Lung (tissue), 12 donors: ENCODE data around the gene ANKRD50. TPM values are rescaled to one million over a fixed set of nuclear protein-coding genes. Genes with fewer than 3 reads are reported as not detected.

ENCODE experiments used
- ATAC-seq: fragments of 200-7000 bp; cut with Tn5 transposase; one replicate; pipeline ENCODE4 v1.9.1; 2020; ENCODE audit warnings: moderate number of reproducible peaks; ENCODE audit not compliant: insufficient read depth, low FRiP score
- DNase-seq, 3 donors: peaks; one replicate each; pipeline ENCODE4 v3.0.0-alpha.2; 2013 to 2017
- H3K27ac ChIP-seq, 2 donors: one replicate each; pipeline ENCODE4 v1.5.1; 2013; ENCODE audit warnings: mild to moderate bottlenecking in 2 of 2, moderate library complexity in 2 of 2, control low read depth in 1 of 2, inconsistent platforms in 1 of 2, low read depth in 1 of 2, low read length in 1 of 2
- H3K27me3 ChIP-seq, 3 donors: one replicate each; pipeline ENCODE4 v1.5.1; 2013; ENCODE audit warnings: low read length in 2 of 3; ENCODE audit not compliant: control insufficient read depth in 3 of 3, insufficient read depth in 3 of 3
- H3K36me3 ChIP-seq, 4 donors: one replicate each; pipeline ENCODE4 v1.5.1; 2013; ENCODE audit warnings: low read length in 4 of 4, mild to moderate bottlenecking in 1 of 4, moderate library complexity in 1 of 4; ENCODE audit not compliant: control insufficient read depth in 4 of 4, insufficient read depth in 4 of 4
- H3K4me1 ChIP-seq, 5 donors: one replicate each; pipeline ENCODE4 v1.5.1; 2013; ENCODE audit warnings: low read length in 5 of 5, mild to moderate bottlenecking in 2 of 5, moderate library complexity in 1 of 5; ENCODE audit not compliant: control insufficient read depth in 5 of 5, insufficient read depth in 5 of 5
- H3K4me3 ChIP-seq: one replicate; pipeline ENCODE4 v1.5.1; 2013; ENCODE audit warnings: mild to moderate bottlenecking, control low read depth, moderate library complexity
- H3K9ac ChIP-seq, 2 donors: one replicate each; pipeline ENCODE4 v1.5.1; 2013; ENCODE audit warnings: low read length in 2 of 2, control low read depth in 1 of 2; ENCODE audit not compliant: insufficient read depth in 1 of 2
- H3K9me3 ChIP-seq, 4 donors: one replicate each; pipeline ENCODE4 v1.5.1; 2013; ENCODE audit warnings: low read length in 3 of 4, mild to moderate bottlenecking in 1 of 4, moderate library complexity in 1 of 4; ENCODE audit not compliant: control insufficient read depth in 4 of 4, insufficient read depth in 3 of 4
- WGBS, 2 donors: extraction: QIAGEN DNeasy Blood & Tissue Kit; methylation state at CpG; one replicate each; pipeline ENCODE4 v1.1.7; 2013; 5-methylcytosine and 5-hydroxymethylcytosine counted together
- polyA plus RNA-seq, 2 donors: library from polyadenylated mRNA; stranded (reverse); fragments of 200-250 nt; gene quantifications; one replicate each; pipeline ENCODE4 v1.2.1, GENCODE V29; 2013
- total RNA-seq, 2 donors: library from RNA; depleted of rRNA in 1 of 2; stranded (reverse); fragments of >200 nt in 1 of 2; gene quantifications; one replicate each; pipeline ENCODE4 v1.2.1, GENCODE V29; 2014 to 2021
- TF ChIP-seq, protein P1 (sequence below): IDR thresholded peaks from 2 replicates; pipeline ENCODE4 v1.5.1; 2012; ENCODE audit warnings: mild to moderate bottlenecking; ENCODE audit errors: control extremely low read depth, extremely low read depth
- donor health status: control.
- donor health status: control.
- donor health status: Bipolar disorder and iron deficiency.
- donor health status: healthy.
- donor health status: DM: yes; HTN: yes; CAD: no.

Gene ANKRD50
- total and polyA plus RNA-seq, 4 donors, result 4.0 to 137 (median 11.6) TPM

DNA sequence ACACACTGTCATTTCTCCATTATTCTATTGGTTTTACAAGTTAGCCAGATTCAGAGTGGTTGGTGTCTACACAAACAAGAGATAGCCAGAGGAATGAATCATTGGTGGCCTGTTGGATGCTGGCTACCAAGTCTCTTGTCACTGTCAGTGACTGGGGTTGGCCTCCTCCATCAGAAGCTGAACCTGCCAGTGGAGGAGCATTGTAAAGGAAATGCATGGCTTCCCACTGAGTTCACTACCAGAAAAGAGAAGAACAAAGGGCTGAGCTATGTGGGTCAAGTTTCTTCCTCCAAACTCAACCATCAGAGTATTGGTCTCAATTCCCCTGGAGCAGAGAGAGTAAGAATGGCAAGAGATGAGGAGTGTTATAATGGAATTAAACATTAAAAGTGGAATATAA, 26.5 kb upstream of the ANKRD50 start:
- no peaks in the 10 kb centered on the region for H3K9me3 ChIP-seq
- no peaks in the 10 kb centered on the region for H3K36me3 ChIP-seq
- H3K9ac ChIP-seq, result no peak overlapping the region
- H3K4me1 ChIP-seq, result no peaks in the 10 kb centered on the region
- H3K27ac ChIP-seq, result no peak overlapping the region
- no peaks in the 10 kb centered on the region for H3K27me3 ChIP-seq
- ATAC-seq (no peak), DNase-seq (no peak)
- no peak overlapping the region for H3K4me3 ChIP-seq
- TF ChIP-seq, protein P1, sequence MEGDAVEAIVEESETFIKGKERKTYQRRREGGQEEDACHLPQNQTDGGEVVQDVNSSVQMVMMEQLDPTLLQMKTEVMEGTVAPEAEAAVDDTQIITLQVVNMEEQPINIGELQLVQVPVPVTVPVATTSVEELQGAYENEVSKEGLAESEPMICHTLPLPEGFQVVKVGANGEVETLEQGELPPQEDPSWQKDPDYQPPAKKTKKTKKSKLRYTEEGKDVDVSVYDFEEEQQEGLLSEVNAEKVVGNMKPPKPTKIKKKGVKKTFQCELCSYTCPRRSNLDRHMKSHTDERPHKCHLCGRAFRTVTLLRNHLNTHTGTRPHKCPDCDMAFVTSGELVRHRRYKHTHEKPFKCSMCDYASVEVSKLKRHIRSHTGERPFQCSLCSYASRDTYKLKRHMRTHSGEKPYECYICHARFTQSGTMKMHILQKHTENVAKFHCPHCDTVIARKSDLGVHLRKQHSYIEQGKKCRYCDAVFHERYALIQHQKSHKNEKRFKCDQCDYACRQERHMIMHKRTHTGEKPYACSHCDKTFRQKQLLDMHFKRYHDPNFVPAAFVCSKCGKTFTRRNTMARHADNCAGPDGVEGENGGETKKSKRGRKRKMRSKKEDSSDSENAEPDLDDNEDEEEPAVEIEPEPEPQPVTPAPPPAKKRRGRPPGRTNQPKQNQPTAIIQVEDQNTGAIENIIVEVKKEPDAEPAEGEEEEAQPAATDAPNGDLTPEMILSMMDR, result no peak

DNA sequence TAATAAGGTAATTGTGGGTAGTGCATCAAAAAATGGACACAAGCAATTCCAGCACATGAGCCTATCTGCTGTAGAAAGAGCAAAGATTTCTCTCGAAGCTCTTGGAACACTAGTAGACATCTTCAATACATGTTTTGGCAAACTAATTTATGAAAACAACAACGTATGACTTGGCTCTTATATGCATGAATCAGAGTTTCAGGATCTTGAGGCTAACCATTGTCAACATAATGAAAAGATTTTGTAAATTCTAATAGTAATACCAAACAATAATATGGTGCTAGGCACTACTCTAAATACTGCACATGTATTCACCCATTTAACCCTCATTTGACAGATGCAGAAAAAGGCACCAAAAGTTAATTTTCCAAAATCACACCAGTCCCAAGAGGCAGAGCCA, 25.1 kb upstream of the ANKRD50 start:
- DNase-seq, result no peak
- no peaks in the 10 kb centered on the region for H3K27me3 ChIP-seq
- H3K9me3 ChIP-seq, result no peaks in the 10 kb centered on the region
- H3K4me3 ChIP-seq, result no peak overlapping the region
- ATAC-seq, result no peak
- TF ChIP-seq, protein P1, result no peak
- H3K9ac ChIP-seq, result no peak overlapping the region
- 80 to 92% methylated on average over 2 of the region's 2 CpGs for WGBS, 2 donors
- H3K27ac ChIP-seq, result no peak overlapping the region
- no peaks in the 10 kb centered on the region for H3K36me3 ChIP-seq
- no peaks in the 10 kb centered on the region for H3K4me1 ChIP-seq

DNA sequence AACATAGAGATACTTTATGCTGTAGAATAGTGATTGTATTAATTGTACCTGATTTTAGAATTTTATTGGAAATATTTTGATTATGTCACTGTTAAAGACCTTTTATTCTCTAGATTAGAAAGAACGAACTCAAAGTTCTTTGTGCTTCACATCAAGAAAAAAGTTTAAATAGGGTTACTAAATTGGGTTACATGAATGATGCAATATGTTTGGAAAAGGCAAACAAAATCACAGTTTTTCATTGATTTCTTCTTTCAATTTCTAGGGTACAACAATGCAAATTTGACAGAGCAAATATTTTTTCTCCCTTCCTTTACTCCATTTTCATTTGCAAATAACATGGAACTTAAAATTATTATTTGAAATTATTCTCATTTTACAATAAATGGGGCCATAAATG, 24.0 kb upstream of the ANKRD50 start:
- no peak for DNase-seq
- H3K9ac ChIP-seq, result no peak overlapping the region
- ATAC-seq, result no peak
- no peak overlapping the region for H3K27ac ChIP-seq
- WGBS, 2 donors, result 71 to 84% methylated on average over 1 of the region's 1 CpG
- no peaks in the 10 kb centered on the region for H3K27me3 ChIP-seq
- no peaks in the 10 kb centered on the region for H3K4me1 ChIP-seq
- H3K4me3 ChIP-seq, result no peak overlapping the region
- no peaks in the 10 kb centered on the region for H3K9me3 ChIP-seq
- TF ChIP-seq, protein P1, result no peak
- H3K36me3 ChIP-seq, result no peaks in the 10 kb centered on the region

GRCh38 chr4:124727331-124727890, 14.9 kb upstream of the ANKRD50 start:
- Histone ChIP-seq H3K27me3 (no peaks in the 10 kb centered on the region), H3K4me1 (no peaks in the 10 kb centered on the region), H3K9me3 (no peaks in the 10 kb centered on the region), H3K4me3 (no peak overlapping the region), H3K27ac (no peak overlapping the region), H3K9ac (no peak overlapping the region), H3K36me3 (no peaks in the 10 kb centered on the region)
- TF ChIP-seq, protein P1, result no peak
- ATAC-seq (no peak), DNase-seq (no peak)
- 96 to 98% methylated on average over 5 of the region's 5 CpGs for WGBS, 2 donors
